ENCODE measurements around the gene SYT9. TPM values are rescaled to one million over a fixed set of nuclear protein-coding genes. Genes with fewer than 3 reads are reported as not detected.

SYT9 gene
- total and polyA plus RNA-seq, 10 of the 15 experiments (the other 5 are each of a cell fraction or from before 2014, with no cell fraction given) = 0.03 TPM; not detected in 9

DNA sequence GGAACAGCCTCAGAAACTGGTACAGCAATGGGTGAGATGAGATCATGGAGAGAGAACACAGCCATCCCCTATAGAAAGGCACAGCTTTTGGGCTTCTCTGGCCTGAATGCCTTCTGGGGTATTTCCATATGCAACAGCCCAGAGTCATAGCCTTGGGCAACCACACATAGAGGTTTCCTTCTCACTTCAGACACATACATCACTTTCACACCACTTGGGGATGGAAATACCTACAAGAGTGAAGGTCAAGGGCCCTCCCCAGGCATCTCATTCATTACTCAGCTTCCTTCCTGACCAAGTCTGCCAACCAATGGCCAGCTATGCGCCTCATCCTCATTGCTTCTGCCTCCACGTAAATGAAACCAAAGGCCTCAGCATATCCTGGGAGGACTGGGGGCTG lies 215.9 kb downstream of the SYT9 start (continued):
- TF ChIP-seq ETV6 (conservative IDR thresholded peaks at IDR 0.05 in 1 of 2, IDR thresholded peaks at IDR 0.05 in 1 of 2; ENCODE audit: borderline replicate concordance in 1 of 2, low read depth in 1 of 2) (no peak), STAT3 (IDR thresholded peaks at IDR 0.05; ENCODE audit: low read depth, low read length) (no peak), TCF3 (IDR thresholded peaks at IDR 0.05; ENCODE audit: borderline replicate concordance, insufficient read depth, low read depth, low read length) (no peak)

DNA sequence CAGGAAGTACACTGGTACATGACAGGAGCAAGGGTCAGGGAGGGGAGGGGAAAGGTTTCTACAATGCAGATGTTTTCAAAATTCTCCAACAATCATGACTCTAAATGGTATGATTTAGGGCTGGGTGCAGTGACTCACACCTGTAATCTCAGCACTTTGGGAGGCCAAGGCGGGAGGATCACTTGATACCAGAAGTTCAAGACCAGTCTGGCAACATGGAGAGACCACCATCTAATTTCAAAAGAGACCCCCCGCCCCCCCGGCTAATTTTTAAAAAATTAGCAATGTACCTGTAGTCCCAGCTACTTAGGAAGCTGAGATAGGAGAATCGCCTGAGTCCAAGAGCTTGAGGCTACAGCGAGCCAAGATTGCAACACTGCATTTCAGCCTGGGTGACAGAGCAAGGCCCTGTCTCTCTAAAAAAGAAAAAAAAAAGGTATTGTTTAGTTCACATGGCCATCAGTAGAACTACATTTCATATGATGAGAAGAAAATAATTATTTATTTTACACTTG lies 217.7 kb downstream of the SYT9 start:
- Histone ChIP-seq H3K9me3 (replicated peaks; ENCODE audit: control insufficient read depth, insufficient read depth, low read length) (no peaks in the 10 kb centered on the region), H3K27me3 (replicated peaks in 1 of 2; ENCODE audit: control insufficient read depth in 2 of 2, insufficient read depth in 2 of 2, low read length in 1 of 2) (no peaks in the 10 kb centered on the region), H4K20me1 (ENCODE audit: control insufficient read depth, insufficient read depth) (no peaks in the 10 kb centered on the region), H3K79me2 (ENCODE audit: control insufficient read depth, insufficient read depth, low read length) (no peaks in the 10 kb centered on the region), H3K9ac (ENCODE audit: control insufficient read depth, insufficient read depth, low read length) (no peak overlapping the region), H2AFZ (ENCODE audit: control insufficient read depth, low read depth, low read length) (no peak overlapping the region), H3K27ac (ENCODE audit: control insufficient read depth, insufficient read depth) (no peak overlapping the region), H3K36me3 (ENCODE audit: control insufficient read depth in 2 of 2, insufficient read depth in 2 of 2, low read length in 1 of 2) (no peaks in the 10 kb centered on the region), H3K4me1 (ENCODE audit: control insufficient read depth, insufficient read depth, low read length) (peaks cover 10% of the 10 kb centered on the region), H3K4me2 (ENCODE audit: control insufficient read depth, insufficient read depth) (no peak overlapping the region), H3K4me3 (no peak overlapping the region)
- DNase-seq (ENCODE audit: low read depth, low spot score) = no peak
- FAIRE-seq = no peak
- no TSS peak for BruUV-seq (replicated peaks)
- no peak for TF ChIP-seq SREBF2 (IDR thresholded peaks at IDR 0.05; ENCODE audit: low read length)
- in situ Hi-C loops (cut with MboI) (no loop called here), intact Hi-C loops (cut with micrococcal nuclease; ENCODE audit: unreplicated experiment) (no loop called here)
- no peak for ATAC-seq
- SMC1A ChIA-PET (ENCODE audit: uncharacterized antibody, unreplicated experiment) = interaction anchor here (1.1 to 1.3 kb wide), 2 partner anchors 16 to 24 kb away, joined by 4 to 5 read pairs; partner anchors contain the start of gene OLFML1
- WGBS (ENCODE audit: insufficient coverage, insufficient replicate concordance, low lambda C conversion rate, missing lambda C conversion rate) = 88% methylated on average over 5 of the region's 5 CpGs
- CTCF ChIA-PET = interaction anchor here (0.7 kb wide), 1 partner anchor 52 kb away, joined by 3 read pairs; no protein-coding TSS in a partner anchor
- RAD21 ChIA-PET (ENCODE audit: unreplicated experiment) = interaction anchor here (1.4 kb wide), 2 partner anchors 32 to 117 kb away, joined by 3 to 6 read pairs; no protein-coding TSS in a partner anchor
- POLR2A ChIA-PET = interaction anchor here (1.5 kb wide), 1 partner anchor 42 kb away, joined by 3 read pairs; no protein-coding TSS in a partner anchor

DNA sequence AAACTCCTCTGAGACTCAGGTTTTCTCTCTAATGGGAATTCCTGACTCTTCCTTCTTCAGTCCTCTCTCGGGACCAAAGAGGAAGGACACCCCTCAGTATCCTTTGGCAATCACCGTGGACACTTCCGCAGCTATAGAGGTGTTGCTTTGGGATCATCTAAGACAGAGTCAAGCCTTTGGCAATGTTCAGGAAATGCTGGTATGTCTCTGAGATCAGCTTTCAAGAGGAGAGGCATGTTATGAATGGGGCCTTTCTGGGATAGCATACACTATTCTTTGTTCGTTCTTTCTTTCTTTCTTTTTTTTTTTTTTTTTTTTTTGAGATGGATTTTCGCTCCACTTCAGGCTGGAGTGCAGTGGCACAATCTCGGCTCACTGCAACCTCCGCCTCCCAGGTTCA lies 219.4 kb downstream of the SYT9 start:
- BruUV-seq (replicated peaks) = no TSS peak
- Histone ChIP-seq H4K20me1 (ENCODE audit: control insufficient read depth, insufficient read depth) (no peaks in the 10 kb centered on the region), H3K4me1 (ENCODE audit: control insufficient read depth, insufficient read depth, low read length) (peaks cover 10% of the 10 kb centered on the region), H3K79me2 (ENCODE audit: control insufficient read depth, insufficient read depth, low read length) (no peaks in the 10 kb centered on the region), H3K4me3 (no peak overlapping the region), H3K9ac (ENCODE audit: control insufficient read depth, insufficient read depth, low read length) (no peak overlapping the region), H3K9me3 (replicated peaks; ENCODE audit: control insufficient read depth, insufficient read depth, low read length) (no peaks in the 10 kb centered on the region), H3K27ac (ENCODE audit: control insufficient read depth, insufficient read depth) (no peak overlapping the region), H3K27me3 (replicated peaks in 1 of 2; ENCODE audit: control insufficient read depth in 2 of 2, insufficient read depth in 2 of 2, low read length in 1 of 2) (no peaks in the 10 kb centered on the region), H2AFZ (ENCODE audit: control insufficient read depth, low read depth, low read length) (no peak overlapping the region), H3K4me2 (ENCODE audit: control insufficient read depth, insufficient read depth) (no peak overlapping the region), H3K36me3 (ENCODE audit: control insufficient read depth in 2 of 2, insufficient read depth in 2 of 2, low read length in 1 of 2) (no peaks in the 10 kb centered on the region)
- FAIRE-seq = no peak
- DNase-seq (ENCODE audit: low read depth, low spot score) = no peak
- in situ Hi-C loops (cut with MboI) = no loop called here
- ChIA-PET CTCF (interaction anchor here (0.9 to 3.6 kb wide), 5 partner anchors 8 to 42 kb away, joined by 3 to 12 read pairs (median 4); partner anchors contain the start of gene PPFIBP2), POLR2A (no interaction called here), SMC1A (ENCODE audit: uncharacterized antibody, unreplicated experiment) (interaction anchor here (1.1 to 3.5 kb wide), 6 partner anchors 9 to 39 kb away, joined by 3 to 15 read pairs (median 5); no protein-coding TSS in a partner anchor), RAD21 (ENCODE audit: unreplicated experiment) (interaction anchor here (2.6 kb wide), 1 partner anchor 41 kb away, joined by 19 read pairs; the partner anchor contains the start of gene PPFIBP2)
- no peak for ATAC-seq
- no peak for TF ChIP-seq ZNF24 (IDR thresholded peaks at IDR 0.05)
- intact Hi-C loops (cut with micrococcal nuclease; ENCODE audit: unreplicated experiment) = no loop called here
- 85% methylated on average over 6 of the region's 7 CpGs for WGBS (ENCODE audit: insufficient coverage, insufficient replicate concordance, low lambda C conversion rate, missing lambda C conversion rate)

Data from GM12878 (cell line).